GM18499 (cell line): ENCODE measurements around the gene RIMBP3B.
"Not testable (repeated sequence)": the region's sequence is repeated elsewhere in the genome, so short reads cannot be mapped to it uniquely, and the experiment has no call there.

ENCODE experiments used
- ATAC-seq: cut with Tn5 transposase; IDR thresholded peaks from one replicate; pipeline ENCODE4 v1.9.1; 2021; ENCODE audit warnings: moderate number of reproducible peaks; ENCODE audit not compliant: insufficient read depth, unreplicated experiment

Gene RIMBP3B

GRCh38 chr22:21383701-21384467 is at the start of gene RIMBP3B:
Gene RIMBP3B, plus strand, starts transcription at chr22:21383751. Its CDS starts 108 bp downstream, at chr22:21383859.
- ATAC-seq: not testable (repeated sequence)

GRCh38 chr22:21357527-21357926 is 26.0 kb upstream of the RIMBP3B start:
- not testable (repeated sequence) for ATAC-seq

- ATAC-seq: not testable (repeated sequence)
Measured at GRCh38 chr22:21360525-21360924, 23.0 kb upstream of the RIMBP3B start.

- ATAC-seq: not testable (repeated sequence)
Measured at GRCh38 chr22:21362473-21362872, 21.1 kb upstream of the RIMBP3B start.

- ATAC-seq: not testable (repeated sequence)
Measured at GRCh38 chr22:21363061-21363460, 20.5 kb upstream of the RIMBP3B start.

GRCh38 chr22:21363803-21364202 is 19.7 kb upstream of the RIMBP3B start:
- ATAC-seq: not testable (repeated sequence)

GRCh38 chr22:21364362-21364761 is 19.2 kb upstream of the RIMBP3B start:
- not testable (repeated sequence) for ATAC-seq

- ATAC-seq: not testable (repeated sequence)
Measured at GRCh38 chr22:21365337-21365736, 18.2 kb upstream of the RIMBP3B start.

GRCh38 chr22:21368603-21369310 is 14.8 kb upstream of the RIMBP3B start:
- not testable (repeated sequence) for ATAC-seq

- not testable (repeated sequence) for ATAC-seq
Measured at GRCh38 chr22:21375880-21376279, 7.7 kb upstream of the RIMBP3B start.

GRCh38 chr22:21384468-21385357 is 1.2 kb downstream of the RIMBP3B start:
- not testable (repeated sequence) for ATAC-seq

- not testable (repeated sequence) for ATAC-seq
Measured at GRCh38 chr22:21389480-21389879, 5.9 kb downstream of the RIMBP3B start.

GRCh38 chr22:21390013-21390412 is 6.5 kb downstream of the RIMBP3B start:
- not testable (repeated sequence) for ATAC-seq

- ATAC-seq: not testable (repeated sequence)
Measured at GRCh38 chr22:21394613-21395012, 11.1 kb downstream of the RIMBP3B start.

GRCh38 chr22:21401197-21401969 is 17.8 kb downstream of the RIMBP3B start:
- ATAC-seq: not testable (repeated sequence)

GRCh38 chr22:21402763-21403314 is 19.3 kb downstream of the RIMBP3B start:
- not testable (repeated sequence) for ATAC-seq

GRCh38 chr22:21407139-21407538 is 23.6 kb downstream of the RIMBP3B start:
- ATAC-seq: not testable (repeated sequence)

GRCh38 chr22:21407792-21408191 is 24.2 kb downstream of the RIMBP3B start:
- not testable (repeated sequence) for ATAC-seq

GRCh38 chr22:21416375-21416774 is 32.8 kb downstream of the RIMBP3B start:
- ATAC-seq: not testable (repeated sequence)
